ENCODE data around the gene RNF38.

GRCh38 chr9:36322462-36322861, 77.6 kb downstream of the RNF38 start:
- TF ChIP-seq POLR2A (IDR thresholded peaks at IDR 0.05; ENCODE audit: low read depth, low read length) (no peak), POU2F2 (IDR thresholded peaks at IDR 0.05; ENCODE audit: low read depth, low read length) (no peak)
